Sigmoid colon (tissue), 4 donors: ENCODE measurements around the gene TP53BP1.

Experiments used
- EP300 ChIP-seq, 4 donors: sonication (generic); formaldehyde crosslinking; IDR thresholded peaks; one replicate each; pipeline ENCODE4 v1.6.1; 2017; ENCODE audit warnings: antibody characterized with exemption in 4 of 4
- POLR2A ChIP-seq, 2 donors: fragments of 450-650 bp; IDR thresholded peaks; one replicate each; pipeline ENCODE4 v1.6.1; 2016; ENCODE audit warnings: antibody characterized with exemption in 2 of 2, mild to moderate bottlenecking in 2 of 2, moderate library complexity in 2 of 2
- POLR2AphosphoS5 ChIP-seq, 4 donors: sonication (generic); formaldehyde crosslinking; IDR thresholded peaks; one replicate each; pipeline ENCODE4 v1.6.1; 2017; ENCODE audit warnings: antibody characterized with exemption in 4 of 4
- TF ChIP-seq, protein P1 (sequence below), 4 experiments: fragments of 450-650 bp in 3 of 4; fragments of 200-600 bp in 1 of 4; IDR thresholded peaks; one replicate each; pipeline ENCODE4 v1.5.1; 2016 to 2019; ENCODE audit warnings: antibody characterized with exemption in 4 of 4, mild to moderate bottlenecking in 3 of 4, moderate library complexity in 2 of 4

GRCh38 chr15:43508421-43508820 is 15.5 kb upstream of the TP53BP1 start:
- TF ChIP-seq, protein P1, sequence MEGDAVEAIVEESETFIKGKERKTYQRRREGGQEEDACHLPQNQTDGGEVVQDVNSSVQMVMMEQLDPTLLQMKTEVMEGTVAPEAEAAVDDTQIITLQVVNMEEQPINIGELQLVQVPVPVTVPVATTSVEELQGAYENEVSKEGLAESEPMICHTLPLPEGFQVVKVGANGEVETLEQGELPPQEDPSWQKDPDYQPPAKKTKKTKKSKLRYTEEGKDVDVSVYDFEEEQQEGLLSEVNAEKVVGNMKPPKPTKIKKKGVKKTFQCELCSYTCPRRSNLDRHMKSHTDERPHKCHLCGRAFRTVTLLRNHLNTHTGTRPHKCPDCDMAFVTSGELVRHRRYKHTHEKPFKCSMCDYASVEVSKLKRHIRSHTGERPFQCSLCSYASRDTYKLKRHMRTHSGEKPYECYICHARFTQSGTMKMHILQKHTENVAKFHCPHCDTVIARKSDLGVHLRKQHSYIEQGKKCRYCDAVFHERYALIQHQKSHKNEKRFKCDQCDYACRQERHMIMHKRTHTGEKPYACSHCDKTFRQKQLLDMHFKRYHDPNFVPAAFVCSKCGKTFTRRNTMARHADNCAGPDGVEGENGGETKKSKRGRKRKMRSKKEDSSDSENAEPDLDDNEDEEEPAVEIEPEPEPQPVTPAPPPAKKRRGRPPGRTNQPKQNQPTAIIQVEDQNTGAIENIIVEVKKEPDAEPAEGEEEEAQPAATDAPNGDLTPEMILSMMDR (IDR thresholded peaks at IDR 0.05) = no peak
- TF ChIP-seq POLR2A (IDR thresholded peaks at IDR 0.05) = no peak
- no peak for TF ChIP-seq POLR2AphosphoS5 (IDR thresholded peaks at IDR 0.05)
- no peak for TF ChIP-seq EP300 (IDR thresholded peaks at IDR 0.05)
